Loucy (cell line): ENCODE results near the gene POM121C.
"Not testable (repeated sequence)": the region's sequence is repeated elsewhere in the genome, so short reads cannot be mapped to it uniquely, and the experiment has no call there.

Source experiments
- H2AFZ ChIP-seq: fragments of 200-600 bp; sonication (generic); 2 replicates; pipeline ENCODE4 v1.6.0; 2016; ENCODE audit warnings: antibody characterized with exemption, mild to moderate bottlenecking, low read length, moderate library complexity
- H3F3A ChIP-seq: fragments of 200-600 bp; 2 replicates; pipeline ENCODE4 v1.6.0; 2016; ENCODE audit warnings: antibody characterized with exemption, low read depth, mild to moderate bottlenecking
- H3K27me3 ChIP-seq: fragments of 200-600 bp; sonication (generic); 2 replicates; pipeline ENCODE4 v1.6.1; 2014; ENCODE audit warnings: low read length, mild to moderate bottlenecking; ENCODE audit not compliant: insufficient read depth, poor library complexity, severe bottlenecking
- H3K36me3 ChIP-seq: fragments of 200-600 bp; sonication (generic); 2 replicates; pipeline ENCODE4 v1.6.1; 2016; ENCODE audit warnings: low read length; ENCODE audit not compliant: insufficient read depth
- H3K4me1 ChIP-seq: fragments of 200-600 bp; sonication (generic); 2 replicates; pipeline ENCODE4 v1.5.1; 2014; ENCODE audit warnings: low read length, mild to moderate bottlenecking; ENCODE audit not compliant: insufficient read depth, poor library complexity, severe bottlenecking
- H3K4me2 ChIP-seq: fragments of 200-600 bp; sonication (generic); 2 replicates; pipeline ENCODE4 v1.6.0; 2014; ENCODE audit warnings: antibody characterized with exemption, low read length, low read depth, mild to moderate bottlenecking; ENCODE audit not compliant: poor library complexity, severe bottlenecking
- H3K4me3 ChIP-seq: fragments of 200-600 bp; sonication (generic); 2 replicates; pipeline ENCODE4 v1.5.1; 2014; ENCODE audit warnings: low read length, mild to moderate bottlenecking, mixed read lengths; ENCODE audit not compliant: poor library complexity, severe bottlenecking
- H3K79me2 ChIP-seq: fragments of 200-600 bp; sonication (generic); 2 replicates; pipeline ENCODE4 v1.6.1; 2014; ENCODE audit warnings: low read length; ENCODE audit not compliant: insufficient read depth
- H3K9ac ChIP-seq: fragments of 200-600 bp; sonication (generic); 2 replicates; pipeline ENCODE4 v1.6.0; 2014; ENCODE audit warnings: mild to moderate bottlenecking, low read depth, low read length, moderate library complexity; ENCODE audit not compliant: poor library complexity, severe bottlenecking
- H3K9me2 ChIP-seq: fragments of 200-600 bp; sonication (generic); replicated peaks from 2 replicates; pipeline ENCODE4 v1.6.1; 2016; ENCODE audit warnings: low read depth, low read length, mixed read lengths
- H3K9me3 ChIP-seq: fragments of 200-600 bp; sonication (generic); 2 replicates; pipeline ENCODE4 v1.6.1; 2014; ENCODE audit warnings: mild to moderate bottlenecking, antibody characterized with exemption, low read length, low read depth; ENCODE audit not compliant: insufficient read depth
- H4K20me1 ChIP-seq: fragments of 200-600 bp; sonication (generic); 2 replicates; pipeline ENCODE4 v1.6.0; 2014; ENCODE audit warnings: antibody characterized with exemption, low read length, mild to moderate bottlenecking; ENCODE audit not compliant: insufficient read depth, poor library complexity, severe bottlenecking

POM121C gene

DNA sequence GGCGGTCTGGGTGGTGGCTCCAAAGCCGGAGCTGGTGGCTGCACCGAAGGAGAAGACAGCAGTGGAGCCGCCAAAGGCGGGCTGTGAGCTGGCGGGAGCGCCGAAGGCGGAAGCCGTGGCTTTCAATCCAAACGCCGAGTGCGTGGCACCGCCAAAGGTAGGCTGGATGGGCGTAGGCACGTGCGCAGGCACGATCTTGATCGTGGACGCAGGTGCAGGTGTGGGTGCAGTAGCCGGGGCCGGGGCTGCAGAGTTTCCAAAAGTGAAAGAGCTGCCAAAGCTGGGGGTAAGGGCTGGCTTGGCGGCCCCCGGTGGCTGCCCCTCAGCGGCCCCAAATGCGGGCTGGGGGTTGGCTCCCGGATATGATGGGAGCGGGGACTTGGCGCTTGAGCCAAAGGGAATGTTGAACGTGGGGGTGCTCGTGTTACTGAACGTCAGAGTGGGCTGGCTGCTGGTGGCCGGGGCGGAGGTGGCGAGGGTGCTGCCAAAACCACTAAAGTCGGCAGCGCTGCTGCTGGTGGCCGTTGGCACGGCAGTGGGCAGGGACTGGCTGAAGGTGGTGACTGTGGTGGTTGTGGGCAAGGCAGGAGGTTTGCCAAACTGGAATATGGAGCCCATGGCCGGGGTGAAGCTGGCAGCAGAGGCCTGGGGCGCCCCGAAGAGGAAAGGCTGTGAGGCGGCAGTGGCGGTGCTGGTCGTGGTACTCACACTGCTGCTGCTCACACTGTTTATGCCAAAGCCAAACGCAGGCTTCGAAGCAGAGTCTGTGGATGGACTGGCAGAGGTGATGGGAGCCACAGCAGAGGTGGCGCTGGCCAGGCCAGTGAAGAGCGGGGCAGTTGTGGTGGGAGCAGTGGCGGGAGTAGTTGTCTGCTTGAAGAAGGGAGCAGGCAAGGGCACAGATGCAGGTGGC is 64.0 kb downstream of the POM121C start:
- H3K79me2 ChIP-seq, H3K27me3 ChIP-seq, H3K9me2 ChIP-seq, H2AFZ ChIP-seq, H3K4me1 ChIP-seq, H4K20me1 ChIP-seq, H3F3A ChIP-seq, H3K9me3 ChIP-seq, H3K4me2 ChIP-seq, H3K9ac ChIP-seq, H3K4me3 ChIP-seq: not testable (repeated sequence)
- H3K36me3 ChIP-seq = peaks cover 17% of the 10 kb centered on the region; the same call in 1 of the 2 replicates

DNA sequence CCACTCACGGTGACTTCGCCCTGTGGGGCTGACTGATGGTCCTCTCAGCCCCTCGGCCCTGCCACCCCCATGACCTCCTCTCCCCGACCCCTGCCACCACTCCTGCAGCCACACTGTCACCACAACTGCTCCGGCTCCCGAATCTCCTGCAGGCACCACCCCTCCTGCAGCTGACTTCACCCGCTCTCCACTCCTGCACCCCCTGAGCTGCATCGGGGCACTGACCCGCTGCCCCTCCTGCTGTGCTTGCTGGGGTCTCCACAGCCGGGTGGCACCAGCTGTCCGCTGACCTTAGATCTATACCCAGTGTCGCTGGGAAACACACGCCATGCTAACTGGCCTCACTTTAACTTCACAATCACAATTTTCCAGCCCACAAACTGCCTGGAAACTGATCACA is 65.9 kb downstream of the POM121C start:
- H4K20me1 ChIP-seq, H3K4me1 ChIP-seq, H2AFZ ChIP-seq, H3K9me3 ChIP-seq, H3K79me2 ChIP-seq, H3K27me3 ChIP-seq, H3F3A ChIP-seq, H3K4me2 ChIP-seq, H3K9me2 ChIP-seq, H3K9ac ChIP-seq, H3K4me3 ChIP-seq: not testable (repeated sequence)
- peaks cover 17% of the 10 kb centered on the region; the same call in 1 of the 2 replicates for H3K36me3 ChIP-seq

DNA sequence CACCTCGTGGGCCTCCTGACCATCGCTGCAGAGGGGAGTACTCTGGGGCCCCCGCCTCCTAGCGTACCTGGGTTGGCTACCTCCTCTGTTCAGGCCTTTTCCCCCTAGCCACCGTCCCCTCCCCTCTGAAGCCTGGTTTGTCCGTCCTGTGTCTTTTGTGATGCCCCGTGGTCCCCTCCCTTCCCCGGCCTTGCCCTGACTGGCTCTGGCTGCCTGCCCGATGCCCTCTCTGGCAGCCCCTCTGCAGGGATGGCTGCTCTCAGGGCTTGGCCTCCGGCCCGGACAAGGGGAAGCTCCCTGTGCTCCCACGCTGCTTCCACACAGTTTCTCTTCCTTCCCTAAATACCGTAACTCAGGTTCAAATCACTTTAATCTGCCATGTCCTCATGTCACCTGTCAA is 66.4 kb downstream of the POM121C start:
- H3K9ac ChIP-seq, H3F3A ChIP-seq, H3K4me2 ChIP-seq, H3K27me3 ChIP-seq, H3K4me1 ChIP-seq, H2AFZ ChIP-seq, H3K79me2 ChIP-seq, H3K4me3 ChIP-seq, H3K9me2 ChIP-seq, H3K9me3 ChIP-seq, H4K20me1 ChIP-seq: not testable (repeated sequence)
- H3K36me3 ChIP-seq = peaks cover 17% of the 10 kb centered on the region; the same call in 1 of the 2 replicates

DNA sequence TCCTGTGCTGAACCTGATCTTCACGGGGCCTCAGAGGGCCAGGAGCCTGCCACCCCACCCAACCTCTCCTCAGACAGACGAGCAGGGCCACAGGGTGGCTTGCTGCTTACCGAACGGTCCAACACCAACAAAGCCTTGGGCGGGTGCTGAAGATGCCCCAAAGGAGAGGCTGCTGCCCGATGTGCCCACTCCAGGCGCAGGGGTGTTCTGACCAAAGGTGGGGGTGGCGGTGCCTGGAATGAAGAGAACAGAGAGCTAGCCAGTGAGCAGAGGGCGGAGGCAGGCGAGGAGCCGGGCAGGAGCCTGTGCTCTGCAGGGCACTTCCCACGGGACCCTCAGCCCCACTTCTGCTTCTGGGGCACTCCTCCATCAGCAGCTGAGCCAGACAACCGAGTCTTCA is 66.9 kb downstream of the POM121C start:
- not testable (repeated sequence) for H3K4me3 ChIP-seq, H4K20me1 ChIP-seq, H3K9me2 ChIP-seq, H3K27me3 ChIP-seq, H3K9me3 ChIP-seq, H3K9ac ChIP-seq, H3K79me2 ChIP-seq, H3K4me2 ChIP-seq, H2AFZ ChIP-seq, H3K4me1 ChIP-seq, H3F3A ChIP-seq
- H3K36me3 ChIP-seq = peaks cover 12% of the 10 kb centered on the region; the same call in 1 of the 2 replicates

DNA sequence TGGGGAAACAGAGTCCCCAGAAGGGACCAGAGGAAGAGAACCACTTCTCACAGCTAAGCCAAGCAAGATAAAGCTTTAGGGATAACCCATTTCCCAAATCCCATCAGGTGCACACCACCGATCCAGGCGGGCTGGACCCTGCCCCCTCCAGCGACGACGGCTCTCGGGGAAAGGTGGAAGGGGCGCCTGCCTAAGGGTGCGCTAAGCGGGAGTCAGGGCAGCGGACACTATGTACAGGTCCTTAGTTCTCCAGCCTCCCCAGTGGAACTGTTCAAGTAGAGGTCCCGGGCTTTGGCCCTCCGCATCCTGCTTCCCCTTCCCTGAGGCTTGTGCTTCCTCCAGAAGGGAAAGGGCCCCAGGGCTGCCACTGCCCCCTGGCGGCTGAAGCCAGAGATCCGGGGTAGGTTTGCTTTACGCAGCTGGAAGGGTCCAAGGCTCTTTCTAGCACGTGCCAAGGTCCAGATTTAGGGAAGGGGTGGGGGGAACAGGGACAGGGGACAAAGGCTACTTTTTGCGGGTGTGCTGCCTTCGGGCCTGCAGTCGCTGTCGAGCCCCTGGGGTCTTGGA is 67.7 kb downstream of the POM121C start:
- H3K4me2 ChIP-seq, H3K4me3 ChIP-seq, H3K27me3 ChIP-seq, H3K4me1 ChIP-seq, H3K36me3 ChIP-seq, H3K9ac ChIP-seq, H4K20me1 ChIP-seq, H3K79me2 ChIP-seq, H3K9me2 ChIP-seq, H3F3A ChIP-seq, H3K9me3 ChIP-seq, H2AFZ ChIP-seq: not testable (repeated sequence)

DNA sequence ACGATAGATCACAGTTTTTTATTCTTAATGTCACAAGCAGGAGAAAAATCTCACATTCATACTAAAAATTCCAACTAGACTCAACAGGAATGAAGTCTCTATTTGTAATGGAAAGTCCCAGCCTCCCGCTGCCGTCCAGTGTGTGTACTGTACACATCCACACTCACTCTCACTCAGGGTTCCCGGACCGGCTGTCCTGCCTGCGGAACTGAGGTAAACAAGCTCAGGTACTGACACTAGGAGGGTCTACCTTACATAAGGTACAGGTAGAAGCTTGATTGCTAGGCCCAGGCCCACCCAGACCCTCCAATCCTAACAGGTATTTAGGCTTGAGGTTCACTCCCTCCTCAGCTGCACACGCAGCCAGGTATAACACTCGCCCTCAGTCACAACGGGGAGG is 69.3 kb downstream of the POM121C start:
- not testable (repeated sequence) for H3K9me2 ChIP-seq, H3K4me1 ChIP-seq, H4K20me1 ChIP-seq, H3F3A ChIP-seq, H2AFZ ChIP-seq, H3K4me2 ChIP-seq, H3K4me3 ChIP-seq, H3K27me3 ChIP-seq, H3K9me3 ChIP-seq, H3K9ac ChIP-seq, H3K36me3 ChIP-seq, H3K79me2 ChIP-seq

DNA sequence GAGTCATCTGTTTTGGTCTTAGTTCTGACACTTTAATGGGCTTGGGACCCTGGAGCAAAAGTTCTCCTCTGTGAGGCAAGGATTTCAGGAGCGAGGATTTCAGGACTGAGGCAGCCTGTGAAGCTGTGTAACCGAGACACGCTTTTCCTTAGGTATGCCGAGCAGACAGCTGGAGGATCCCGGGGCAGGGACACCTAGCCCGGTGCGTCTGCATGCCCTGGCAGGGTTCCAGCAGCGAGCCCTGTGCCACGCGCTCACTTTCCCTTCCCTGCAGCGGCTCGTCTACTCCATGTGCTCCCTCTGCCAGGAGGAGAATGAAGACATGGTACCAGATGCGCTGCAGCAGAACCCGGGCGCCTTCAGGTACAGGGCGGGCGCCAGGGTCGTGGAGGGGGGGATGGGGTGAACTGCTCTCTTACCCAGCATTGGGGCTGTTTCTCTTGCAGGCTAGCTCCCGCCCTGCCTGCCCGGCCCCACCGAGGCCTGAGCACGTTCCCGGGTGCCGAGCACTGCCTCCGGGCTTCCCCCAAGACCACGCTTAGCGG is 70.2 kb downstream of the POM121C start:
- not testable (repeated sequence) for H3K36me3 ChIP-seq, H3K9me3 ChIP-seq, H2AFZ ChIP-seq, H3K9me2 ChIP-seq, H3K4me1 ChIP-seq, H3K9ac ChIP-seq, H3K79me2 ChIP-seq, H3K4me3 ChIP-seq, H3K4me2 ChIP-seq, H3K27me3 ChIP-seq, H3F3A ChIP-seq, H4K20me1 ChIP-seq
